ENCODE measurements around the gene SLC12A8. TPM values are rescaled to one million over a fixed set of nuclear protein-coding genes. Genes with fewer than 3 reads are reported as not detected.

SLC12A8 gene
- total RNA-seq, 1 experiment from 2014 or later = 30.7 TPM

- POLR2A ChIA-PET (ENCODE audit: unreplicated experiment) = interaction anchor here (0.7 kb wide), 1 partner anchor 68 kb away, joined by 3 read pairs; no protein-coding TSS in a partner anchor
- CTCF ChIA-PET = no interaction called here
These were observed 38.4 kb upstream of the SLC12A8 start for GRCh38 chr3:125250973-125251372.

GRCh38 chr3:125246237-125246636, 33.7 kb upstream of the SLC12A8 start:
- no peak overlapping the region for H2AFZ ChIP-seq
- intact Hi-C loops (cut with micrococcal nuclease; ENCODE audit: unreplicated experiment) = no loop called here
- no peak overlapping the region for H3K27ac ChIP-seq
- TF ChIP-seq, protein P1, sequence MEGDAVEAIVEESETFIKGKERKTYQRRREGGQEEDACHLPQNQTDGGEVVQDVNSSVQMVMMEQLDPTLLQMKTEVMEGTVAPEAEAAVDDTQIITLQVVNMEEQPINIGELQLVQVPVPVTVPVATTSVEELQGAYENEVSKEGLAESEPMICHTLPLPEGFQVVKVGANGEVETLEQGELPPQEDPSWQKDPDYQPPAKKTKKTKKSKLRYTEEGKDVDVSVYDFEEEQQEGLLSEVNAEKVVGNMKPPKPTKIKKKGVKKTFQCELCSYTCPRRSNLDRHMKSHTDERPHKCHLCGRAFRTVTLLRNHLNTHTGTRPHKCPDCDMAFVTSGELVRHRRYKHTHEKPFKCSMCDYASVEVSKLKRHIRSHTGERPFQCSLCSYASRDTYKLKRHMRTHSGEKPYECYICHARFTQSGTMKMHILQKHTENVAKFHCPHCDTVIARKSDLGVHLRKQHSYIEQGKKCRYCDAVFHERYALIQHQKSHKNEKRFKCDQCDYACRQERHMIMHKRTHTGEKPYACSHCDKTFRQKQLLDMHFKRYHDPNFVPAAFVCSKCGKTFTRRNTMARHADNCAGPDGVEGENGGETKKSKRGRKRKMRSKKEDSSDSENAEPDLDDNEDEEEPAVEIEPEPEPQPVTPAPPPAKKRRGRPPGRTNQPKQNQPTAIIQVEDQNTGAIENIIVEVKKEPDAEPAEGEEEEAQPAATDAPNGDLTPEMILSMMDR (conservative IDR thresholded peaks at IDR 0.05) = no peak
- TF ChIP-seq EZH2 (IDR thresholded peaks at IDR 0.05; ENCODE audit: low read depth) = no peak
- no peak for DNase-seq
- no TSS peak for BruUV-seq (replicated peaks)
- no peaks in the 10 kb centered on the region for H3K79me2 ChIP-seq (ENCODE audit: low read depth)
- ChIA-PET POLR2A (ENCODE audit: unreplicated experiment) (no interaction called here), CTCF (no interaction called here)
- no peaks in the 10 kb centered on the region for H3K9me3 ChIP-seq (ENCODE audit: insufficient read depth, low read depth)
- no peaks in the 10 kb centered on the region for H3K27me3 ChIP-seq (ENCODE audit: insufficient read depth, low read depth)
- H3K4me3 ChIP-seq = no peak overlapping the region
- no peaks in the 10 kb centered on the region for H3K4me1 ChIP-seq (replicated peaks; ENCODE audit: insufficient read depth)
- no peaks in the 10 kb centered on the region for H3K9me2 ChIP-seq (ENCODE audit: insufficient read depth)
- H4K20me1 ChIP-seq (ENCODE audit: insufficient read depth) = no peaks in the 10 kb centered on the region
- no peaks in the 10 kb centered on the region for H3K36me3 ChIP-seq (ENCODE audit: low read depth)
- H3F3A ChIP-seq (ENCODE audit: insufficient read depth, low read depth) = no peaks in the 10 kb centered on the region; the same call in 1 of the 2 replicates
- H3K4me2 ChIP-seq = no peak overlapping the region

More at GRCh38 chr3:125250973-125251372, 38.4 kb upstream of the SLC12A8 start:
- no peak overlapping the region for H2AFZ ChIP-seq
- H3K27ac ChIP-seq = no peak overlapping the region
- no peaks in the 10 kb centered on the region for H3K27me3 ChIP-seq (ENCODE audit: insufficient read depth, low read depth)
- no peaks in the 10 kb centered on the region for H3K9me3 ChIP-seq (ENCODE audit: insufficient read depth, low read depth)
- TF ChIP-seq, protein P1 (conservative IDR thresholded peaks at IDR 0.05) = no peak
- TF ChIP-seq EZH2 (IDR thresholded peaks at IDR 0.05; ENCODE audit: low read depth) = no peak
- H3F3A ChIP-seq (ENCODE audit: insufficient read depth, low read depth) = no peaks in the 10 kb centered on the region; the same call in 1 of the 2 replicates
- DNase-seq = no peak
- no peaks in the 10 kb centered on the region for H3K36me3 ChIP-seq (ENCODE audit: low read depth)
- no peak overlapping the region for H3K4me3 ChIP-seq
- no peaks in the 10 kb centered on the region for H3K9me2 ChIP-seq (ENCODE audit: insufficient read depth)
- no peaks in the 10 kb centered on the region for H3K4me1 ChIP-seq (replicated peaks; ENCODE audit: insufficient read depth)
- no peaks in the 10 kb centered on the region for H4K20me1 ChIP-seq (ENCODE audit: insufficient read depth)
- BruUV-seq (replicated peaks) = no TSS peak
- H3K79me2 ChIP-seq (ENCODE audit: low read depth) = no peaks in the 10 kb centered on the region
- intact Hi-C loops (cut with micrococcal nuclease; ENCODE audit: unreplicated experiment) = no loop called here
- no peak overlapping the region for H3K4me2 ChIP-seq

- Histone ChIP-seq H3K4me2 (no peak overlapping the region), H3K36me3 (ENCODE audit: low read depth) (no peaks in the 10 kb centered on the region), H3K27ac (no peak overlapping the region), H3F3A (ENCODE audit: insufficient read depth, low read depth) (peaks cover 5% of the 10 kb centered on the region), H3K27me3 (ENCODE audit: insufficient read depth, low read depth) (no peaks in the 10 kb centered on the region), H2AFZ (no peak overlapping the region), H3K4me1 (replicated peaks; ENCODE audit: insufficient read depth) (no peaks in the 10 kb centered on the region), H3K4me3 (no peak overlapping the region), H4K20me1 (ENCODE audit: insufficient read depth) (no peaks in the 10 kb centered on the region), H3K9me2 (ENCODE audit: insufficient read depth) (no peaks in the 10 kb centered on the region), H3K9me3 (ENCODE audit: insufficient read depth, low read depth) (no peaks in the 10 kb centered on the region), H3K79me2 (ENCODE audit: low read depth) (no peaks in the 10 kb centered on the region)
- BruUV-seq (replicated peaks) = no TSS peak
- TF ChIP-seq, protein P1 (conservative IDR thresholded peaks at IDR 0.05) = no peak
- no peak for TF ChIP-seq EZH2 (IDR thresholded peaks at IDR 0.05; ENCODE audit: low read depth)
- no peak for DNase-seq
- intact Hi-C loops (cut with micrococcal nuclease; ENCODE audit: unreplicated experiment) = no loop called here
- ChIA-PET POLR2A (ENCODE audit: unreplicated experiment) (no interaction called here), CTCF (no interaction called here)
These were observed 33.0 kb upstream of the SLC12A8 start for GRCh38 chr3:125245521-125245920.

Data from PC-9 (cell line).